Measurements from ENCODE around the gene KLHL10. TPM values are rescaled to one million over a fixed set of nuclear protein-coding genes. Genes with fewer than 3 reads are reported as not detected.

The KLHL10 gene
- polyA plus RNA-seq, 2 of the 4 experiments (the other 2 are of a cell fraction): 0.12 to 0.13 TPM

DNA sequence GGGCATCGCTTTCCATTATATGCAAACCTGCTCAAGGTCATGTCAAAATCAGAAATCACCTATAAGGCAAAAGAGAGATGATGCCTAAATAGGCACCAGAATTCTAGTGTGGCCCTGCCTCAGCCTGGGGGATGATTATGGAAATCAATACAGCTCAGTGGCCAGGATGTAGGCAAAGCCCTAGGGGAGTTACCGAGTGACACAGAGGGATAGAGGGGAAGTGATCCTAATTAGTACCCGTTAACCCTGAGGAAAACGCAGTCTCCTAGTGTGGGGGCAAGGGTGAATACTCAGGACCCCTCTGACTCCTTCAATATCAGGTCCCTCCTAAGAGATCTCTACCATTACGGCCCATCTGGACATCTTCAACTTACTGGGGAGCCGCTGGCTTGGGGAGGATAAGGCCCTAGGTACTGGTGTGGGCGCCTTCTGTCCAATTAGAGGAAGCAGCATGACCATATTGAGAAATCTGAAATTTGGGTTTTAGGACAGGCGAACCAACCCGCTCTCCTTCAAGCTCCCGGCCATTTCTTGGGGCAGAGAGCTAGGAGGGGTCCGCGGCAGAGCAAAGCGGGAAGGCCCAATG lies 2.3 kb upstream of the KLHL10 start:
- POLR2A ChIA-PET: interaction anchor here (0.5 to 1.3 kb wide), 2 partner anchors 24 to 285 kb away, joined by 3 read pairs; partner anchors contain the start of gene P3H4
- peak; percentile 51 to 56 for ATAC-seq
- CTCF ChIA-PET: interaction anchor here (1.1 to 2.1 kb wide), 10 partner anchors 12 to 139 kb away, joined by 3 to 10 read pairs (median 6); partner anchors contain the start of genes FKBP10, JUP and P3H4

DNA sequence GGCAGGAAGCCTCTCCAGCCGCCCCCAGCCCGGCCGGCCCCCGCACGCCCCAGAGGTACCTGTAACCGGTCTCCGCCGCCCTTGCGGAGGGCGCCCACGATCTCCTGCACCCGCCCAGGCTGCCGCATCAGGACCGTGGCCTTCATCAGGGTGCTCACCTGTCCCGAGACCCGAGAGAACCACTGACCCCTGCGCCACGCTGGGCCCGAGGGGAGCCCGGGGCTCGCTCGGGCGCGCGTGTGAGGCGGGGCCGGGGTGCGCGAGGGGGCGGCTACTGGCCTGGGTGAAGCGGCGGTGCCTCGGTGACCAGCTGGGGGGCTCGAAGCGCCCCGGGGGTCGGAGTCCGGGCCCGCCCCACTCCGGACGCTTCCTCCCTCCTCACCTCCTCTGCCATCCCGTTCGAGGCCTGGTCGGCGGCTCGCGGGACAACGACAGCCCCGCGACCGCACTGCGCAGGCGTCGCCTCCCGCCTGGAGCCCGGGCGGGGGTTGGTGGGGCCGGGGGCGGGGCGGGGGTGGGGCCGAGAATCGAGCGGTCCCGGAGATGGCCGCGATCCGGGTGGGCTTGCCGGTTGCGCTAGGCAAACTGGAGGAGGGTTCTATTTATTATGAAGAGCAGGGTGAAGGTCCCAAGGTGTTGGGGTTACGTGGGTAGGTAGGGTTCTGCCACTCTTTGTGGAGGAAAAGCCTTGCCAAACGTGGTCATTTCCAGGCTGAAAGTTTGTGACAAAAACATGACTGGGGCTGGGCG lies 1.6 kb upstream of the KLHL10 start, which contains the start of gene NT5C3B:
TSS of gene NT5C3B (minus strand) at position 433 of the 750 bp plus-strand sequence. CDS start at position 394, 39 bp downstream.
- 4% methylated on average over 10 of the region's 72 CpGs for WGBS (ENCODE audit: missing lambda C conversion rate)
- Histone ChIP-seq H3K4me1 (peaks cover 13% of the 10 kb centered on the region), H3K9me3 (no peaks in the 10 kb centered on the region), H3K4me3 (peak within 1 kb of the TSS; percentile 74), H3K27ac (peak within 1 kb of the TSS; percentile 87 to 97), H3K4me2 (peak within 1 kb of the TSS; percentile 81)
- DNase-seq (ENCODE audit: low read depth in 1 of 2, low spot score in 1 of 2): peak; percentile 60 to 93
- ChIA-PET CTCF (interaction anchor here (1.4 to 2.9 kb wide), 6 partner anchors 12 to 127 kb away, joined by 4 to 11 read pairs (median 6); partner anchors contain the start of genes FKBP10 and P3H4), POLR2A (interaction anchor here (1.3 kb wide), 1 partner anchor 24 kb away, joined by 3 read pairs; the partner anchor contains the start of gene P3H4)
- no peak for FAIRE-seq
- TF ChIP-seq EHF (CRISPR knock-in tag; IDR thresholded peaks at IDR 0.05) (no peak), RNF2 (IDR thresholded peaks at IDR 0.05; ENCODE audit: borderline replicate concordance, low read depth) (peak; percentile 77; the same call in 1 of the 2 replicates), JUN (IDR thresholded peaks at IDR 0.05) (peak in 1 of 2 experiments; percentile 78; a peak in 3 of 5 replicates), PHF8 (IDR thresholded peaks at IDR 0.05; ENCODE audit: borderline replicate concordance, low read depth) (peak; percentile 77), CEBPB (IDR thresholded peaks at IDR 0.05) (no peak), POLR2A (IDR thresholded peaks at IDR 0.05; ENCODE audit: low read length) (peak; percentile 85), GATA3 (IDR thresholded peaks at IDR 0.05; ENCODE audit: borderline replicate concordance) (no peak), MAFK (IDR thresholded peaks at IDR 0.05; ENCODE audit: partially characterized antibody) (no peak), RCOR1 (IDR thresholded peaks at IDR 0.05; ENCODE audit: low read depth, low read length) (no peak), ZFP36 (IDR thresholded peaks at IDR 0.05; ENCODE audit: borderline replicate concordance, partially characterized antibody) (no peak), HOXB13 (CRISPR knock-in tag; IDR thresholded peaks at IDR 0.05; ENCODE audit: low read depth) (0 out of 2 replicates have a peak, but pooled peaks have one; percentile 26), SMC3 (IDR thresholded peaks at IDR 0.05) (no peak)
- TF ChIP-seq, protein P1, sequence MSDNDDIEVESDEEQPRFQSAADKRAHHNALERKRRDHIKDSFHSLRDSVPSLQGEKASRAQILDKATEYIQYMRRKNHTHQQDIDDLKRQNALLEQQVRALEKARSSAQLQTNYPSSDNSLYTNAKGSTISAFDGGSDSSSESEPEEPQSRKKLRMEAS (IDR thresholded peaks at IDR 0.05): peak; percentile 68; the same call in 1 of the 2 replicates
- TF ChIP-seq, protein P2, sequence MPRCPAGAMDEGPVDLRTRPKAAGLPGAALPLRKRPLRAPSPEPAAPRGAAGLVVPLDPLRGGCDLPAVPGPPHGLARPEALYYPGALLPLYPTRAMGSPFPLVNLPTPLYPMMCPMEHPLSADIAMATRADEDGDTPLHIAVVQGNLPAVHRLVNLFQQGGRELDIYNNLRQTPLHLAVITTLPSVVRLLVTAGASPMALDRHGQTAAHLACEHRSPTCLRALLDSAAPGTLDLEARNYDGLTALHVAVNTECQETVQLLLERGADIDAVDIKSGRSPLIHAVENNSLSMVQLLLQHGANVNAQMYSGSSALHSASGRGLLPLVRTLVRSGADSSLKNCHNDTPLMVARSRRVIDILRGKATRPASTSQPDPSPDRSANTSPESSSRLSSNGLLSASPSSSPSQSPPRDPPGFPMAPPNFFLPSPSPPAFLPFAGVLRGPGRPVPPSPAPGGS (IDR thresholded peaks at IDR 0.05): peak; percentile 76; the same call in 2 of the 3 replicates
- TF ChIP-seq, protein P3, sequence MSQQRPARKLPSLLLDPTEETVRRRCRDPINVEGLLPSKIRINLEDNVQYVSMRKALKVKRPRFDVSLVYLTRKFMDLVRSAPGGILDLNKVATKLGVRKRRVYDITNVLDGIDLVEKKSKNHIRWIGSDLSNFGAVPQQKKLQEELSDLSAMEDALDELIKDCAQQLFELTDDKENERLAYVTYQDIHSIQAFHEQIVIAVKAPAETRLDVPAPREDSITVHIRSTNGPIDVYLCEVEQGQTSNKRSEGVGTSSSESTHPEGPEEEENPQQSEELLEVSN (IDR thresholded peaks at IDR 0.05; ENCODE audit: borderline replicate concordance, low read depth): peak; percentile 51; the same call in 1 of the 2 replicates
- peak; percentile 94 for ATAC-seq

More for the DNA sequence above, 2.3 kb upstream of the KLHL10 start:
- H3K4me1 ChIP-seq: peaks cover 13% of the 10 kb centered on the region
- 25% methylated on average over 13 of the region's 13 CpGs for WGBS (ENCODE audit: missing lambda C conversion rate)
- H3K9me3 ChIP-seq: no peaks in the 10 kb centered on the region
- no peak for FAIRE-seq
- peak in 1 of 2 experiments; percentile 22 for DNase-seq (ENCODE audit: low read depth in 1 of 2, low spot score in 1 of 2)
- TF ChIP-seq HOXB13 (CRISPR knock-in tag; IDR thresholded peaks at IDR 0.05; ENCODE audit: low read depth): 0 out of 2 replicates have a peak, but pooled peaks have one; percentile 11
- TF ChIP-seq, protein P2 (IDR thresholded peaks at IDR 0.05): no peak
- no peak for TF ChIP-seq EHMT2 (IDR thresholded peaks at IDR 0.05; ENCODE audit: low read depth)
- TF ChIP-seq ZC3H11A (IDR thresholded peaks at IDR 0.05): no peak
- peak overlapping the region; percentile 81 for H3K4me2 ChIP-seq
- peak overlapping the region; percentile 87 to 97 for H3K27ac ChIP-seq
- H3K4me3 ChIP-seq: peak overlapping the region; percentile 74

All from A549 (cell line).